Osteocyte (in vitro differentiated cells): ENCODE measurements around the gene TSPAN19. TPM values are rescaled to one million over a fixed set of nuclear protein-coding genes. Genes with fewer than 3 reads are reported as not detected.

Source experiments
- DNase-seq: peaks from one replicate; pipeline ENCODE4 v3.0.0; 2021; ENCODE audit warnings: mixed read lengths; ENCODE audit not compliant: unreplicated experiment; ENCODE audit errors: extremely low spot score
- H3K27ac Mint-ChIP-seq: one replicate; pipeline ENCODE4 v1.8.0; 2021; ENCODE audit warnings: mild to moderate bottlenecking, mixed read lengths; ENCODE audit not compliant: unreplicated experiment
- H3K27me3 Mint-ChIP-seq: one replicate; pipeline ENCODE4 v1.8.0; 2021; ENCODE audit warnings: mixed read lengths; ENCODE audit not compliant: unreplicated experiment
- H3K36me3 Mint-ChIP-seq: one replicate; pipeline ENCODE4 v1.8.0; 2021; ENCODE audit warnings: mixed read lengths; ENCODE audit not compliant: unreplicated experiment
- H3K4me1 Mint-ChIP-seq: one replicate; pipeline ENCODE4 v1.8.0; 2021; ENCODE audit warnings: mixed read lengths; ENCODE audit not compliant: unreplicated experiment
- H3K4me3 Mint-ChIP-seq: one replicate; pipeline ENCODE4 v1.8.0; 2021; ENCODE audit warnings: mild to moderate bottlenecking, moderate library complexity, mixed read lengths; ENCODE audit not compliant: unreplicated experiment
- H3K9me3 Mint-ChIP-seq: one replicate; pipeline ENCODE4 v1.8.0; 2021; ENCODE audit warnings: mixed read lengths; ENCODE audit not compliant: unreplicated experiment
- total RNA-seq: library from RNA; stranded (reverse); gene quantifications from 2 replicates; pipeline ENCODE4 v1.2.1, GENCODE V29; 2021
- TF ChIP-seq, protein P1 (sequence below): fragments of 200-600 bp; sonication (generic); IDR thresholded peaks from 2 replicates; pipeline ENCODE4 v1.5.0; 2021; ENCODE audit warnings: antibody characterized with exemption, mild to moderate bottlenecking, moderate library complexity

TSPAN19 gene
- total RNA-seq, 1 donor from 2014 or later = not detected

DNA sequence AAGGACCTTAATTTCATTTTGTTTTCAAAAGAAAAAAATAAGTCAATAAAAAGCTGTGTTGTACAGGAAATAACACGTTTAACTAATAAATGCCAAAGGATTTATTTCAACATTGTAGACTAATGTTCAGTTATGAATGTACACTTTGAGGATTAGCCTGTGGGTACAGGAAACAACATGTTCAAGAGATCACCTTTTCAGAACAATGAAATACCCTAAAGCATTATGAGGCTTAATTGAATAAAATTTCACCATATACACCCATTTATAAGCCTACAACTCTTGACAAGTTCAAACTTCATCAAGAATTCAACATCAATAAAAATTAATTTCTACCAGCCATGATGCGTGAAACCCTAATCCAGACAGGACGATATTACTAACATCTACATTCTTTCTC, 66.9 kb downstream of the TSPAN19 start:
- Mint-ChIP-seq H3K27ac (no peak overlapping the region), H3K9me3 (no peaks in the 10 kb centered on the region), H3K4me3 (no peak overlapping the region)

More for the DNA sequence above, 66.9 kb downstream of the TSPAN19 start:
- TF ChIP-seq, protein P1, sequence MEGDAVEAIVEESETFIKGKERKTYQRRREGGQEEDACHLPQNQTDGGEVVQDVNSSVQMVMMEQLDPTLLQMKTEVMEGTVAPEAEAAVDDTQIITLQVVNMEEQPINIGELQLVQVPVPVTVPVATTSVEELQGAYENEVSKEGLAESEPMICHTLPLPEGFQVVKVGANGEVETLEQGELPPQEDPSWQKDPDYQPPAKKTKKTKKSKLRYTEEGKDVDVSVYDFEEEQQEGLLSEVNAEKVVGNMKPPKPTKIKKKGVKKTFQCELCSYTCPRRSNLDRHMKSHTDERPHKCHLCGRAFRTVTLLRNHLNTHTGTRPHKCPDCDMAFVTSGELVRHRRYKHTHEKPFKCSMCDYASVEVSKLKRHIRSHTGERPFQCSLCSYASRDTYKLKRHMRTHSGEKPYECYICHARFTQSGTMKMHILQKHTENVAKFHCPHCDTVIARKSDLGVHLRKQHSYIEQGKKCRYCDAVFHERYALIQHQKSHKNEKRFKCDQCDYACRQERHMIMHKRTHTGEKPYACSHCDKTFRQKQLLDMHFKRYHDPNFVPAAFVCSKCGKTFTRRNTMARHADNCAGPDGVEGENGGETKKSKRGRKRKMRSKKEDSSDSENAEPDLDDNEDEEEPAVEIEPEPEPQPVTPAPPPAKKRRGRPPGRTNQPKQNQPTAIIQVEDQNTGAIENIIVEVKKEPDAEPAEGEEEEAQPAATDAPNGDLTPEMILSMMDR = no peak
- Mint-ChIP-seq H3K4me1 (no peaks in the 10 kb centered on the region), H3K36me3 (no peaks in the 10 kb centered on the region), H3K27me3 (peaks cover 6% of the 10 kb centered on the region)
- DNase-seq = no peak

Other genes with a start within 250 kb of the TSPAN19 start
- not detected in 2 replicates for gene SLC6A15, start 123.5 kb downstream of the TSPAN19 start, total RNA-seq
- not detected in 2 replicates for gene LRRIQ1, start 74 bp upstream of the TSPAN19 start, total RNA-seq
- gene ALX1, start 243.9 kb upstream of the TSPAN19 start, total RNA-seq = 1.9 and 3.0 TPM in 2 replicates